ENCODE measurements around the gene JPH2.

Gene JPH2

GRCh38 chr20:44125332-44126127 is 61.5 kb downstream of the JPH2 start:
- DNase-seq: no peak
- Histone ChIP-seq H3K4me3 (ENCODE audit: low read length) (no peak overlapping the region), H3F3A (ENCODE audit: insufficient read depth, low read length) (no peaks in the 10 kb centered on the region), H2AFZ (ENCODE audit: low read length) (no peak overlapping the region), H3K9ac (ENCODE audit: low read length) (no peak overlapping the region), H4K20me1 (ENCODE audit: insufficient read depth, low read length) (no peaks in the 10 kb centered on the region), H3K79me2 (ENCODE audit: low read length) (no peaks in the 10 kb centered on the region), H3K9me3 (replicated peaks; ENCODE audit: insufficient read depth, low read length) (no peaks in the 10 kb centered on the region), H3K36me3 (replicated peaks; ENCODE audit: insufficient read depth, low read length) (no peaks in the 10 kb centered on the region), H3K27ac (ENCODE audit: low read length) (no peak overlapping the region), H3K27me3 (replicated peaks; ENCODE audit: insufficient read depth, low read length) (no peaks in the 10 kb centered on the region), H3K4me2 (ENCODE audit: low read depth, low read length) (no peak overlapping the region), H3K4me1 (ENCODE audit: low read length) (no peaks in the 10 kb centered on the region), H3K9me2 (replicated peaks; ENCODE audit: insufficient read depth, low read length) (no peaks in the 10 kb centered on the region)
- TF ChIP-seq CTCF (IDR thresholded peaks at IDR 0.05; ENCODE audit: low read length) (no peak), EZH2 (optimal IDR thresholded peaks at IDR 0.05; ENCODE audit: low read depth, low read length) (no peak), EZH2phosphoT487 (IDR thresholded peaks at IDR 0.05; ENCODE audit: low read length) (no peak)

- Histone ChIP-seq H3K9ac (ENCODE audit: low read length) (no peak overlapping the region), H3K4me1 (ENCODE audit: low read length) (no peaks in the 10 kb centered on the region), H3F3A (ENCODE audit: insufficient read depth, low read length) (no peaks in the 10 kb centered on the region), H3K9me3 (replicated peaks; ENCODE audit: insufficient read depth, low read length) (no peaks in the 10 kb centered on the region), H3K4me2 (ENCODE audit: low read depth, low read length) (no peak overlapping the region), H3K27me3 (replicated peaks; ENCODE audit: insufficient read depth, low read length) (no peaks in the 10 kb centered on the region), H4K20me1 (ENCODE audit: insufficient read depth, low read length) (no peaks in the 10 kb centered on the region), H2AFZ (ENCODE audit: low read length) (no peak overlapping the region), H3K36me3 (replicated peaks; ENCODE audit: insufficient read depth, low read length) (no peaks in the 10 kb centered on the region), H3K9me2 (replicated peaks; ENCODE audit: insufficient read depth, low read length) (no peaks in the 10 kb centered on the region), H3K27ac (ENCODE audit: low read length) (no peak overlapping the region), H3K4me3 (ENCODE audit: low read length) (no peak overlapping the region), H3K79me2 (ENCODE audit: low read length) (no peaks in the 10 kb centered on the region)
- TF ChIP-seq EZH2phosphoT487 (IDR thresholded peaks at IDR 0.05; ENCODE audit: low read length) (no peak), CTCF (IDR thresholded peaks at IDR 0.05; ENCODE audit: low read length) (no peak), EZH2 (optimal IDR thresholded peaks at IDR 0.05; ENCODE audit: low read depth, low read length) (no peak)
- no peak for DNase-seq
Observed at GRCh38 chr20:44123874-44124535, 63.0 kb downstream of the JPH2 start.

- Histone ChIP-seq H3K4me2 (ENCODE audit: low read depth, low read length) (no peak overlapping the region), H2AFZ (ENCODE audit: low read length) (no peak overlapping the region)
Observed at GRCh38 chr20:44123251-44123650, 63.7 kb downstream of the JPH2 start.

More at GRCh38 chr20:44123251-44123650, 63.7 kb downstream of the JPH2 start:
- Histone ChIP-seq H3K9ac (ENCODE audit: low read length) (no peak overlapping the region), H3K27ac (ENCODE audit: low read length) (no peak overlapping the region), H3K9me3 (replicated peaks; ENCODE audit: insufficient read depth, low read length) (no peaks in the 10 kb centered on the region), H3K79me2 (ENCODE audit: low read length) (no peaks in the 10 kb centered on the region), H3K9me2 (replicated peaks; ENCODE audit: insufficient read depth, low read length) (no peaks in the 10 kb centered on the region), H3K4me1 (ENCODE audit: low read length) (no peaks in the 10 kb centered on the region), H3F3A (ENCODE audit: insufficient read depth, low read length) (no peaks in the 10 kb centered on the region), H3K4me3 (ENCODE audit: low read length) (no peak overlapping the region), H3K27me3 (replicated peaks; ENCODE audit: insufficient read depth, low read length) (no peaks in the 10 kb centered on the region), H3K36me3 (replicated peaks; ENCODE audit: insufficient read depth, low read length) (no peaks in the 10 kb centered on the region), H4K20me1 (ENCODE audit: insufficient read depth, low read length) (no peaks in the 10 kb centered on the region)
- no peak for TF ChIP-seq EZH2 (optimal IDR thresholded peaks at IDR 0.05; ENCODE audit: low read depth, low read length)
- TF ChIP-seq CTCF (IDR thresholded peaks at IDR 0.05; ENCODE audit: low read length): no peak
- TF ChIP-seq EZH2phosphoT487 (IDR thresholded peaks at IDR 0.05; ENCODE audit: low read length): no peak
- DNase-seq: no peak
